ENCODE data around the gene AWAT2.
"Not testable (repeated sequence)": the region's sequence is repeated elsewhere in the genome, so short reads cannot be mapped to it uniquely, and the experiment has no call there.

AWAT2 gene

GRCh38 chrX:70001708-70002341, 47.9 kb downstream of the AWAT2 start:
- no peak for DNase-seq (ENCODE audit: low read depth in 2 of 2, low spot score in 1 of 2)

DNA sequence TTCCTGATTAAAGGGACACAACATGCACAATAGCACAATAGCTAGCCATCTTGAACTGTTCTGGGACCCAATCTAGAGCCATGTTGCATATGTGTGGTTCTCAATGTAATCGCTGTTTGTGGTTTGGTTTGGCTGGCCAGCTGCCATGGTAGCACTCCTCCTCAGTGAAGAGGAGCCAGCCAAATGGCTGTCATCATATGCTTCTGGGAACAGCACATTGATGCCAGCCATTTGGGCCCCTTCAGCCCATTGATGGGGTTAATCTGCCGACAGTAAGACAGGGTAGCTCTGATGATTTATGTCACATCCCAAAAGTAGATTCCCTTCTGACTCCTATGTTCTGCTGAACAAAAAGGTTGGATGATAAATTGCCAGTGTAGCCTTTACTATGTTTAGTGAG, 48.5 kb downstream of the AWAT2 start:
- DNase-seq (ENCODE audit: low read depth in 2 of 2, low spot score in 1 of 2) = no peak

- DNase-seq (ENCODE audit: low read depth in 2 of 2, low spot score in 1 of 2) = not testable (repeated sequence)
Measured at GRCh38 chrX:69998299-69998698, 51.4 kb downstream of the AWAT2 start.

- DNase-seq (ENCODE audit: low read depth in 2 of 2, low spot score in 1 of 2) = no peak
Measured at GRCh38 chrX:69996113-69996468, 53.6 kb downstream of the AWAT2 start.

DNA sequence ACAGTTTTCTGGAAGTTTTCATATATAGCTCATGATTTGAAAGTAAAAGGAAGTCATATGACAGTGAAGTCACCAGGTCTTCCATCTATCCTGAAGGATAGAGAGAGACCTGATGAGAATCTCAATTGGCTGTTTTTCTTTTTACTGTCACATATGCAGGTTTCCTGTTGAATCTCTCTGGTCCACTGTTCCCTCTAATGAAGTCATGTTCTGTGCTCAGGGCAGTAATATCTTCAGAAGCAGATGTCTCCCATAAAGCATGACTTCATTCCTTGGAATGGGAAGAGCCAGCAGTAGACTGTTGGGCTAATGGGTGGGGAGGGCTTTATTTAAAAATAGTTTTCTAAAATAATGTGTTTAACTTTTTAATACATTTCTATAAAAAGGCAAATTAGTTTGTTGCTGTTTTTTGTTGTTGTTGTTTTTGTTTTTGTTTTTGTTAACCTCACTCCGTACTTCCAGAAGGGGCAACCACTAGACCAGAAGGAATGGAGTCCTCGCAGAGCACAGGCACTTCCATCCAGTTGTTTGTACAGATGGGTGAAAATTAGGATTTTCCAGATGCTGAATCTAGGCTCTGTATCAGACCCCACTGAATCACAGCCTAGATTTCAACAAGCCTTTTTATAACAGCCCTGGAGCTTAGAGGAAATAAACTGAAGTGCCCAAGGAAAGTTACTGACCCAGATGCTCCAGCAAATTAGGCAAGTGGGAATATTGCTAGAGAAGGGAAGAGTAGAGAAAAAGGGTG, 54.2 kb downstream of the AWAT2 start:
- DNase-seq (ENCODE audit: low read depth in 2 of 2, low spot score in 1 of 2) = no peak

DNA sequence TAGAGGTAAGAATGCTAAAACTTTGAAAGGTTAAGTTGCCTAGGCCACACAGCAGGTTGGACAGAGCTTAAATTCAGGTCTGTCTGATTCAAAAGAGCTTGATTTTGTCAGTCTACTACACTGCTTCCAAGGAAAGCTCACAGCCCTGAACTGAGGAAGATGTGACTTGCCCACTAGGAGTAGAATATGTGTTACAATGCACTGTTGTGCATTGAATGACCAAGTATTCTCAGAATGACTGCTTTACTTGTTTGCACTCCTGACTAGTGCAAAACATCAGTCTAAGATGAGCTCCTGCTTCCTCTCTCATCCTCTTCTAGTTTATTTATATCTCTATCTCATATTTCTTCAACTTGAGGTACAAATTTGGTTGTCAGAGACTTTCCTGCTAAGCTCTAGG, 56.2 kb downstream of the AWAT2 start:
- no peak for DNase-seq (ENCODE audit: low read depth in 2 of 2, low spot score in 1 of 2)

GRCh38 chrX:69991685-69992084, 58.1 kb downstream of the AWAT2 start:
- DNase-seq (ENCODE audit: low read depth in 2 of 2, low spot score in 1 of 2) = no peak

Measured in stimulated activated CD8-positive, alpha-beta memory T cell treated with anti-CD3 and anti-CD28 coated beads, Interleukin-4, amount 100 ng/mL, for 1 hour (primary cell).